ENCODE results near the gene ETV3L. TPM values are rescaled to one million over a fixed set of nuclear protein-coding genes. Genes with fewer than 3 reads are reported as not detected.

ETV3L gene
- total RNA-seq, 2 donors from 2014 or later = 0.26 TPM; not detected in 1

DNA sequence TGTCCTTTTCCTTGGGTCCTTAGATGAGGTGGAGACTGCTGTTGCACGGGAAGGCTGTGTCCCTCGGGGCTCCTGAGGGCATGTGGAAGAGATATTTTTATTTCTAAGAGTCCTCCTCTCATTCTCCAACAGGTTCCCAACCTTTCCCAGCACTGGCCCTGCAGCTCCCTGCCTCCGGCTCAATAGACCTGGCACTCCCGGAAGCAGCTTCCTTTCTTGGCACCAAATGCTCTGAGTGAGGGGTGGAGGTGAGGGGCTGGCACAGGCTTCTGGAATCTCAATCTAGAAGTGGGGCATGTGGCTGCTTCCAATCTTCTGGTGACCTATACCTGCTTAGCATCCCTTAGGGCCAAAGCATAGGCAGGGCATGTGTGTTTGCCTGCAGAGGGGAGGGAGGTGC is 4.5 kb downstream of the ETV3L start:
- Mint-ChIP-seq H3K36me3 (ENCODE audit: low read depth) (no peaks in the 10 kb centered on the region), H3K27ac (no peak overlapping the region), H3K4me3 (no peak overlapping the region), H3K27me3 (ENCODE audit: insufficient read depth) (peaks cover 1% of the 10 kb centered on the region), H3K9me3 (no peaks in the 10 kb centered on the region), H3K4me1 (peaks cover 17% of the 10 kb centered on the region)
- Histone ChIP-seq H3K9ac (ENCODE audit: extremely low read depth, low read length, poor library complexity, severe bottlenecking) (no peak overlapping the region), H3K36me3 (ENCODE audit: control insufficient read depth, insufficient read depth, low read length) (no peaks in the 10 kb centered on the region), H3K9me3 (ENCODE audit: control insufficient read depth, low read length) (no peaks in the 10 kb centered on the region), H3K4me3 (ENCODE audit: low read length) (no peak overlapping the region), H3K4me1 (ENCODE audit: control insufficient read depth, insufficient read depth, low read length) (no peaks in the 10 kb centered on the region), H3K27ac (ENCODE audit: low read depth, low read length) (no peak overlapping the region), H3K27me3 (ENCODE audit: control insufficient read depth, insufficient read depth, low read length, poor library complexity, severe bottlenecking) (no peaks in the 10 kb centered on the region)
- 84% methylated on average over 4 of the region's 4 CpGs; no CpG with 5 or more reads in 1 of the 2 experiments for WGBS, 2 experiments (ENCODE audit: insufficient coverage in 1 of 2, insufficient read length in 1 of 2)
- DNase-seq = no peak
- TF ChIP-seq, protein P1, sequence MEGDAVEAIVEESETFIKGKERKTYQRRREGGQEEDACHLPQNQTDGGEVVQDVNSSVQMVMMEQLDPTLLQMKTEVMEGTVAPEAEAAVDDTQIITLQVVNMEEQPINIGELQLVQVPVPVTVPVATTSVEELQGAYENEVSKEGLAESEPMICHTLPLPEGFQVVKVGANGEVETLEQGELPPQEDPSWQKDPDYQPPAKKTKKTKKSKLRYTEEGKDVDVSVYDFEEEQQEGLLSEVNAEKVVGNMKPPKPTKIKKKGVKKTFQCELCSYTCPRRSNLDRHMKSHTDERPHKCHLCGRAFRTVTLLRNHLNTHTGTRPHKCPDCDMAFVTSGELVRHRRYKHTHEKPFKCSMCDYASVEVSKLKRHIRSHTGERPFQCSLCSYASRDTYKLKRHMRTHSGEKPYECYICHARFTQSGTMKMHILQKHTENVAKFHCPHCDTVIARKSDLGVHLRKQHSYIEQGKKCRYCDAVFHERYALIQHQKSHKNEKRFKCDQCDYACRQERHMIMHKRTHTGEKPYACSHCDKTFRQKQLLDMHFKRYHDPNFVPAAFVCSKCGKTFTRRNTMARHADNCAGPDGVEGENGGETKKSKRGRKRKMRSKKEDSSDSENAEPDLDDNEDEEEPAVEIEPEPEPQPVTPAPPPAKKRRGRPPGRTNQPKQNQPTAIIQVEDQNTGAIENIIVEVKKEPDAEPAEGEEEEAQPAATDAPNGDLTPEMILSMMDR (conservative IDR thresholded peaks at IDR 0.05) = no peak

DNA sequence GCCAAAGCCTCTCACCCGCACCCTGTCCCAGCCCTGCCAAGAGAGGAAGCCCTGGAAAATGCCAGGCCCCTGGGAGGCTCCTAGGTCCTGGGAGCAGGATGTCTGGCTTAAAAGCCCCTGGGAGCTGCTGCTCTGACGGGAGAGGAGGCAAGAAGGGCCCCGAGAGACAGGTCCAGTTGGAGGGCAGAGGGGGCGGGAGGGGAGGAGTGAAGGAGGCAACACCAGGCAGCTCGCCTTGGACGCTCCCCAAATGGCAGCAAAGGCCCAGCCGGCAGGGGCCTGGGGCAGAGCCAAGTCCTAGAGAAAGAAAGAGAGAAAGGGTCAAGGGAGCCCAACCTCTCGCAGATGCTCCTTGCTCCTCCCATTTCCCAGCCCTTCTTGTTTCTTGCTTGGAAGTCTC is 6.8 kb downstream of the ETV3L start:
- Mint-ChIP-seq H3K9me3 (no peaks in the 10 kb centered on the region), H3K4me3 (no peak overlapping the region), H3K4me1 (peaks cover 10% of the 10 kb centered on the region), H3K27me3 (ENCODE audit: insufficient read depth) (peaks cover 1% of the 10 kb centered on the region), H3K27ac (no peak overlapping the region), H3K36me3 (ENCODE audit: low read depth) (no peaks in the 10 kb centered on the region)
- H3K4me3 ChIP-seq (ENCODE audit: low read length) = no peak overlapping the region
- WGBS, 2 experiments (ENCODE audit: insufficient coverage in 1 of 2, insufficient read length in 1 of 2) = 91 to 100% methylated on average over 2 to 8 of the region's 8 CpGs
- H3K27me3 ChIP-seq (ENCODE audit: control insufficient read depth, insufficient read depth, low read length, poor library complexity, severe bottlenecking) = no peaks in the 10 kb centered on the region
- no peak overlapping the region for H3K9ac ChIP-seq (ENCODE audit: extremely low read depth, low read length, poor library complexity, severe bottlenecking)
- TF ChIP-seq, protein P1 (conservative IDR thresholded peaks at IDR 0.05) = no peak
- no peak overlapping the region for H3K27ac ChIP-seq (ENCODE audit: low read depth, low read length)
- no peaks in the 10 kb centered on the region for H3K4me1 ChIP-seq (ENCODE audit: control insufficient read depth, insufficient read depth, low read length)
- no peak for DNase-seq
- no peaks in the 10 kb centered on the region for H3K9me3 ChIP-seq (ENCODE audit: control insufficient read depth, low read length)
- no peaks in the 10 kb centered on the region for H3K36me3 ChIP-seq (ENCODE audit: control insufficient read depth, insufficient read depth, low read length)

DNA sequence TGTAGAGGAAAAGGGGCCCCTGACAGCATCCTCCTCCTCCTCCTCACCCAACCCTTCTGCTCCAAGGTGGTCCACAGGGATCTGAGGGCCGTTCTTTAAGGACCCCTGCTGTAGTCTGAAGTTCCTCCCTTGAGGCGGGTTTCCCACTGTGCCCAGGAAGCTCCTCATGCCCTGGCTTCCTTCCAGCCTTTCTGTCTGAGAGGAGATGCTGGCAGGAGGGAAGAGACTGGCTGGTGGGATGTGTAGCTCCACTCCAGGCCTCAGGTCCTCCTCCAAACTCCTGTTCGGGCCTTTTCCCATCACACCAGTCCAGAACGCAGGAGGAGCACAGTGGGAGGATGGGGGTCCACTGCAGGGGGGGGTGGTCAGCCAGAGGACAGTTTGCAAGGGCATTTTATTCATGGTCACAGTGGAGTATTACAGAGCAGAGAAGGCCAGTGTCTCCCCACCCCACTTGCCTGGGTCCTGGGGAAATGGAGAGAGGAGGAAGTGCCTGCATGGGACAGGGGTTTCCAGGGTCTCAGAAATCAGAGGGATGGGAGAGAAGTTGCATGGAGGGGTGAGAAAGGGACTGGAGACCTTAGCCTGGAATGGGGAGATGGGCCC is 7.8 kb downstream of the ETV3L start:
- Histone ChIP-seq H3K9me3 (ENCODE audit: control insufficient read depth, low read length) (no peaks in the 10 kb centered on the region), H3K27ac (ENCODE audit: low read depth, low read length) (no peak overlapping the region), H3K9ac (ENCODE audit: extremely low read depth, low read length, poor library complexity, severe bottlenecking) (no peak overlapping the region), H3K4me1 (ENCODE audit: control insufficient read depth, insufficient read depth, low read length) (no peaks in the 10 kb centered on the region), H3K27me3 (ENCODE audit: control insufficient read depth, insufficient read depth, low read length, poor library complexity, severe bottlenecking) (no peaks in the 10 kb centered on the region), H3K36me3 (ENCODE audit: control insufficient read depth, insufficient read depth, low read length) (no peaks in the 10 kb centered on the region), H3K4me3 (ENCODE audit: low read length) (no peak overlapping the region)
- WGBS, 2 experiments (ENCODE audit: insufficient coverage in 1 of 2, insufficient read length in 1 of 2) = 60 to 92% methylated on average over 1 to 4 of the region's 4 CpGs
- TF ChIP-seq, protein P1 (conservative IDR thresholded peaks at IDR 0.05) = no peak
- Mint-ChIP-seq H3K27ac (no peak overlapping the region), H3K9me3 (no peaks in the 10 kb centered on the region), H3K27me3 (ENCODE audit: insufficient read depth) (peaks cover under 1% of the 10 kb centered on the region), H3K4me1 (peaks cover 6% of the 10 kb centered on the region), H3K36me3 (ENCODE audit: low read depth) (no peaks in the 10 kb centered on the region), H3K4me3 (no peak overlapping the region)
- no peak for DNase-seq
